GM18861 (cell line): ENCODE measurements around the gene PIANP.
A peak's percentile ranks its signal among the peaks of the same experiment; 100 is the strongest.
"Not testable (repeated sequence)": the region's sequence is repeated elsewhere in the genome, so short reads cannot be mapped to it uniquely, and the experiment has no call there.

Source experiments
- ATAC-seq: cut with Tn5 transposase; IDR thresholded peaks from one replicate; pipeline ENCODE4 v1.9.1; 2021; ENCODE audit not compliant: unreplicated experiment

The PIANP gene

GRCh38 chr12:6708351-6708750 lies 7.7 kb upstream of the PIANP start:
- not testable (repeated sequence) for ATAC-seq

GRCh38 chr12:6703631-6704030 lies 3.0 kb upstream of the PIANP start:
- ATAC-seq, result no peak

- ATAC-seq, result no peak
Measured at GRCh38 chr12:6701078-6701768, 608 bp upstream of the PIANP start.

GRCh38 chr12:6699989-6700645 lies 498 bp downstream of the PIANP start:
- ATAC-seq, result no peak

GRCh38 chr12:6699259-6699988 lies 1.2 kb downstream of the PIANP start:
- no peak for ATAC-seq

GRCh38 chr12:6698352-6699046 lies 2.1 kb downstream of the PIANP start:
- ATAC-seq, result no peak

- no peak for ATAC-seq
Measured at GRCh38 chr12:6697584-6698351, 2.8 kb downstream of the PIANP start.

- ATAC-seq, result no peak
Measured at GRCh38 chr12:6696690-6697583, 3.7 kb downstream of the PIANP start.

- no peak for ATAC-seq
Measured at GRCh38 chr12:6695313-6696045, 5.1 kb downstream of the PIANP start.

- ATAC-seq, result no peak
Measured at GRCh38 chr12:6694701-6695100, 5.9 kb downstream of the PIANP start.

GRCh38 chr12:6693832-6694355 lies 6.7 kb downstream of the PIANP start:
- no peak for ATAC-seq

- ATAC-seq, result no peak
Measured at GRCh38 chr12:6692888-6693287, 7.7 kb downstream of the PIANP start.

- no peak for ATAC-seq
Measured at GRCh38 chr12:6691473-6691872, 9.1 kb downstream of the PIANP start.

- peak; percentile 79 for ATAC-seq
Measured at GRCh38 chr12:6688999-6689882, 11.4 kb downstream of the PIANP start, which contains the start of gene ZNF384. Gene ZNF384, minus strand, starts transcription at chr12:6689375. Its CDS starts 9,855 bp downstream, at chr12:6679520.

- ATAC-seq, result peak; percentile 12
Measured at GRCh38 chr12:6688543-6688998, 12.0 kb downstream of the PIANP start.

- no peak for ATAC-seq
Measured at GRCh38 chr12:6685814-6686213, 14.8 kb downstream of the PIANP start.

- ATAC-seq, result no peak
Measured at GRCh38 chr12:6684609-6685008, 16.0 kb downstream of the PIANP start.

GRCh38 chr12:6676962-6677361 lies 23.7 kb downstream of the PIANP start:
- ATAC-seq, result no peak
